Panc1 (cell line): ENCODE measurements around the gene GEMIN4. TPM values are rescaled to one million over a fixed set of nuclear protein-coding genes. Genes with fewer than 3 reads are reported as not detected.

ENCODE experiments used
- ATAC-seq: fragments of 200-7000 bp; cut with Tn5 transposase; 2 replicates; pipeline ENCODE4 v1.9.1; 2020; ENCODE audit warnings: mild to moderate bottlenecking, moderate library complexity
- BruUV-seq: library from RNA; stranded (reverse); fragments of 400-500 nt; replicated peaks from 2 replicates; lab custom pipeline; 2021; lab: Mats Ljungman, UMichigan
- CTCF ChIA-PET: fragments of 300-600 bp; sonication (Branson Sonifier 250); formaldehyde crosslinking; loops from one replicate; lab custom pipeline; 2022; ENCODE audit warnings: antibody characterized with exemption; lab: Charles Lee
- POLR2A ChIA-PET: fragments of 300-600 bp; sonication (Branson Sonifier 250); formaldehyde crosslinking; loops from one replicate; lab custom pipeline; 2022; ENCODE audit warnings: antibody characterized with exemption; lab: Charles Lee
- DNase-seq: peaks from one replicate; pipeline ENCODE4 v3.0.0-alpha.2; 2010; ENCODE audit warnings: low read depth, low spot score
- H3K27ac ChIP-seq: 2 replicates; pipeline ENCODE4 v1.5.1; 2011; ENCODE audit warnings: mild to moderate bottlenecking, low read length, inconsistent platforms
- H3K27me3 ChIP-seq: fragments of 200-500 bp; sonication (Bioruptor generic); 2 replicates; pipeline ENCODE4 v1.6.0; 2014; ENCODE audit warnings: low read length, inconsistent platforms; ENCODE audit not compliant: control insufficient read depth, insufficient read depth
- H3K36me3 ChIP-seq: fragments of 200-500 bp; sonication (Bioruptor generic); 2 replicates; pipeline ENCODE4 v1.5.1; 2014; ENCODE audit warnings: inconsistent platforms, mild to moderate bottlenecking, low read length, moderate library complexity; ENCODE audit not compliant: control insufficient read depth, insufficient read depth
- H3K4me1 ChIP-seq: 2 replicates; pipeline ENCODE4 v1.5.1; 2011; ENCODE audit warnings: inconsistent platforms, mild to moderate bottlenecking, low read length, moderate library complexity; ENCODE audit not compliant: control insufficient read depth, insufficient read depth
- H3K4me3 ChIP-seq, 2 experiments: 2 replicates each; pipeline ENCODE4 v1.5.1; 2011 to 2012; ENCODE audit warnings: low read depth in 2 of 2, low read length in 2 of 2, mild to moderate bottlenecking in 2 of 2, inconsistent platforms in 1 of 2, moderate library complexity in 1 of 2
- H3K9me3 ChIP-seq: fragments of 200-500 bp; sonication (Bioruptor generic); 2 replicates; pipeline ENCODE4 v1.5.1; 2014; ENCODE audit warnings: low read depth, mild to moderate bottlenecking, inconsistent platforms, low read length, moderate library complexity; ENCODE audit not compliant: control insufficient read depth, insufficient read depth
- POLR2AphosphoS5 ChIP-seq: IDR thresholded peaks from 2 replicates; pipeline ENCODE4 v1.6.1; 2012; ENCODE audit warnings: mild to moderate bottlenecking, low read depth, low read length, moderate library complexity
- SIN3A ChIP-seq: IDR thresholded peaks from 2 replicates; pipeline ENCODE4 v1.6.1; 2012; ENCODE audit warnings: low read depth, mild to moderate bottlenecking, low read length, moderate library complexity, borderline replicate concordance; ENCODE audit not compliant: insufficient read depth
- TCF7L2 ChIP-seq: IDR thresholded peaks from 2 replicates; pipeline ENCODE4 v1.6.1; 2011; ENCODE audit warnings: mild to moderate bottlenecking, low read depth, low read length, inconsistent platforms
- in situ Hi-C: cut with HindIII; loops from 2 replicates; pipeline ENCODE4 v1.10.0; 2016; ENCODE audit warnings: low sequenced_read_pairs, low pct_unique_long_range_greater_than_20kb
- intact Hi-C: fragments of 100-400 bp; cut with micrococcal nuclease; formaldehyde crosslinking; loops from one replicate; pipeline ENCODE4 v1.10.0; 2022; ENCODE audit not compliant: unreplicated experiment
- total RNA-seq: library from RNA; stranded (reverse); gene quantifications from one replicate; pipeline ENCODE4 v1.2.1, GENCODE V29; 2021; ENCODE audit not compliant: unreplicated experiment
- TF ChIP-seq, protein P1 (sequence below), 2 experiments: IDR thresholded peaks; 2 replicates each; pipeline ENCODE4 v1.6.1; 2011 to 2012; ENCODE audit warnings: low read depth in 2 of 2, control low read depth in 1 of 2, low read length in 1 of 2, mild to moderate bottlenecking in 1 of 2, moderate library complexity in 1 of 2; ENCODE audit not compliant: insufficient read depth in 1 of 2
- TF ChIP-seq, protein P2 (sequence below): fragments of 450-650 bp; IDR thresholded peaks from 2 replicates; pipeline ENCODE4 v1.5.1; 2017; ENCODE audit warnings: mild to moderate bottlenecking

The GEMIN4 gene
- total RNA-seq, 1 experiment from 2014 or later: 34.9 TPM

DNA sequence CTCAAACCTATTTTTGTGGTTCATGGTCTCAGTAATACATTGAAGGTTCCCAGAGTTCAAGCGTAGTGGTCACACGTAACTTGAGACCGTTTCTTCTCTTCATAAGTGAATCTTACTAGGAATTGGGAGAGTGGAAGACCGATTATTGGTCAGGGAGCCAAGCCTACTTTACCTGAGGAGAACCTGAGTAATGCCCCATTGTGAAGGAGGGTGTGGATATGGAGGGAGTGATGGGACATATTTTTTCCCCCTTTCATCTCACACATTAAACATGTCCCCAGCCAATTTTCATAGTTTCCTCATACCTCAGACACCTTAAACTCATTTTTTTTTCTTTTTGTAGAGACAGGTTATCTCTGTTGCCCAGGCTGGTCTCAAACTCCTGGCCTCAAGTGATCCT lies 8.9 kb downstream of the GEMIN4 start:
- in situ Hi-C loops: no loop called here
- Histone ChIP-seq H3K9me3 (no peaks in the 10 kb centered on the region), H3K27me3 (no peaks in the 10 kb centered on the region), H3K27ac (no peak overlapping the region), H3K4me3 (no peak overlapping the region), H3K36me3 (peaks cover 6% of the 10 kb centered on the region), H3K4me1 (no peaks in the 10 kb centered on the region)
- ATAC-seq: no peak
- ChIA-PET CTCF (no interaction called here), POLR2A (no interaction called here)
- no peak for DNase-seq
- intact Hi-C loops: no loop called here
- BruUV-seq: no TSS peak
- TF ChIP-seq TCF7L2 (no peak), SIN3A (no peak), POLR2AphosphoS5 (no peak; the same call in 1 of the 2 replicates)
- TF ChIP-seq, protein P1, sequence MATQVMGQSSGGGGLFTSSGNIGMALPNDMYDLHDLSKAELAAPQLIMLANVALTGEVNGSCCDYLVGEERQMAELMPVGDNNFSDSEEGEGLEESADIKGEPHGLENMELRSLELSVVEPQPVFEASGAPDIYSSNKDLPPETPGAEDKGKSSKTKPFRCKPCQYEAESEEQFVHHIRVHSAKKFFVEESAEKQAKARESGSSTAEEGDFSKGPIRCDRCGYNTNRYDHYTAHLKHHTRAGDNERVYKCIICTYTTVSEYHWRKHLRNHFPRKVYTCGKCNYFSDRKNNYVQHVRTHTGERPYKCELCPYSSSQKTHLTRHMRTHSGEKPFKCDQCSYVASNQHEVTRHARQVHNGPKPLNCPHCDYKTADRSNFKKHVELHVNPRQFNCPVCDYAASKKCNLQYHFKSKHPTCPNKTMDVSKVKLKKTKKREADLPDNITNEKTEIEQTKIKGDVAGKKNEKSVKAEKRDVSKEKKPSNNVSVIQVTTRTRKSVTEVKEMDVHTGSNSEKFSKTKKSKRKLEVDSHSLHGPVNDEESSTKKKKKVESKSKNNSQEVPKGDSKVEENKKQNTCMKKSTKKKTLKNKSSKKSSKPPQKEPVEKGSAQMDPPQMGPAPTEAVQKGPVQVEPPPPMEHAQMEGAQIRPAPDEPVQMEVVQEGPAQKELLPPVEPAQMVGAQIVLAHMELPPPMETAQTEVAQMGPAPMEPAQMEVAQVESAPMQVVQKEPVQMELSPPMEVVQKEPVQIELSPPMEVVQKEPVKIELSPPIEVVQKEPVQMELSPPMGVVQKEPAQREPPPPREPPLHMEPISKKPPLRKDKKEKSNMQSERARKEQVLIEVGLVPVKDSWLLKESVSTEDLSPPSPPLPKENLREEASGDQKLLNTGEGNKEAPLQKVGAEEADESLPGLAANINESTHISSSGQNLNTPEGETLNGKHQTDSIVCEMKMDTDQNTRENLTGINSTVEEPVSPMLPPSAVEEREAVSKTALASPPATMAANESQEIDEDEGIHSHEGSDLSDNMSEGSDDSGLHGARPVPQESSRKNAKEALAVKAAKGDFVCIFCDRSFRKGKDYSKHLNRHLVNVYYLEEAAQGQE (IDR thresholded peaks at IDR 0.05; ENCODE audit: insufficient read depth in 1 of 2, low read depth in 2 of 2, low read length in 1 of 2): no peak

DNA sequence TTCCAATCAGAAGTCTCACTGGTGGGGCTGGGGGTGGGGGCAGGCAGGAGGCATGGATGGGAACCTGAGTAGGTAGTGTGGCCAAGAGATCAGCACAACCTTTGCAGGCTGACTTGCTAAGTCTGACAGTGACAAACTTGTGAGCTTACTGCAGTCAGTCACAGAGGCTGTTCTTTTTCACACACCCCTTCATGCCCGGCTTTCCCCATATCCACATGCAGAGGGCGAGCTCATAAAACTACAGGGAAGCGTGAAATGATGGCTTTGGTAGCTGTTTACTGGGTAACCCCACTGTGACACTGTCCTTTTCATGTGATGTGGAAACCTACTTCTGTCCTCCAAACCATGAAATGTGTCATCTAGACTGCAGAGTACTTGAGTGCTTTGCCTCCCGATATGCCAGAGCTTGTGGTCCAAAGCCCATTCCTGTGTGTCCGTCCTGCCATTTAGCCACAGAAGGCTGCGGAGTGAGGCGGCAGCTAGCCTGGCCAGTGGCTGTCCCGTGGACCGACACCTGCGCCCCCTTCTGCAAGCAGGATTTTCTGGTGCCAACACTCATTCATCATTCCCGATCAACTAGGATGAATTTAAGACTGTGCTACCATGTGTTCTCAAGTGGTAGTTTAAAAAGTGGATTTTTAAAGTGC lies 9.8 kb downstream of the GEMIN4 start:
- TSS peak; percentile 58 for BruUV-seq
- H3K27ac ChIP-seq: no peak overlapping the region
- peaks cover 6% of the 10 kb centered on the region for H3K36me3 ChIP-seq
- CTCF ChIA-PET: no interaction called here
- DNase-seq: no peak
- ATAC-seq: 0 out of 2 replicates have a peak, but pooled peaks have one; percentile 13
- no peak overlapping the region for H3K4me3 ChIP-seq
- H3K4me1 ChIP-seq: no peaks in the 10 kb centered on the region
- in situ Hi-C loops: no loop called here
- TF ChIP-seq SIN3A: no peak
- peak; percentile 28 for TF ChIP-seq POLR2AphosphoS5
- H3K9me3 ChIP-seq: no peaks in the 10 kb centered on the region
- intact Hi-C loops: no loop called here
- POLR2A ChIA-PET: no interaction called here
- H3K27me3 ChIP-seq: no peaks in the 10 kb centered on the region

DNA sequence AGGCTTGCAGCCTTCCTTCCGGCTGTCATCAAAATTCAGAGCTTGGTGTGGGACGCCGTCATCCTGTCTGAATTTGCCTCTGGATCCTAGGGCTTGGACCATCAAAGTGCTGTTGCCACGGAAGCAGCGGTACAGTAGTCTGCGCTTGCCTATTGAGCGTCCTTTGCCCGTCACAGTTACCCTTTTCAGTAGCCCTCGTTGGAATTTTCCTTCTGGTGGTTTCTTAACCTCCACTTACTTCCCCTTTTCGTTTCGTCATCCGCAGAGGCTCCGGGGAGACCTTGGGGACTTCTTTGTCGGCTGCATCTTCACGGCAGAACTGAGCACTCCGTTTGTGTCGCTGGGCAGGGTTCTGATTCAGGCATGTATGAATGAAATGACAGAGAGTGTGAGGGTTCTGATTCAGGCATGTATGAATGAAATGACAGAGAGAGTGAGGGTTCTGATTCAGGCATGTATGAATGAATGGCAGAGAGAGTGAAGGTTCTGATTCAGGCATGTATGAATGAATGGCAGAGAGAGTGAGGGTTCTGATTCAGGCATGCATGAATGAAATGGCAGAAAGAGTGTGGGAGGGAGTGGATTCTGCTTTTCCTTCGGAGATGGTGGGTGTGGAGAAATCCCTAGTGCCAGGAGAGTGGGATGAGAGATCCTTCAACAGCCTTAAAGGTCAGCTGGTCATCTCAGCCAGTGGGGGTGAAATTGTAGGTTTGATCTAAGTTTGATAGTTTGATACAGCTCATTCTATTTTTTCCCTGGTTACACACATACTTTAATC lies 11.6 kb downstream of the GEMIN4 start:
- BruUV-seq: no TSS peak
- TF ChIP-seq, protein P2, sequence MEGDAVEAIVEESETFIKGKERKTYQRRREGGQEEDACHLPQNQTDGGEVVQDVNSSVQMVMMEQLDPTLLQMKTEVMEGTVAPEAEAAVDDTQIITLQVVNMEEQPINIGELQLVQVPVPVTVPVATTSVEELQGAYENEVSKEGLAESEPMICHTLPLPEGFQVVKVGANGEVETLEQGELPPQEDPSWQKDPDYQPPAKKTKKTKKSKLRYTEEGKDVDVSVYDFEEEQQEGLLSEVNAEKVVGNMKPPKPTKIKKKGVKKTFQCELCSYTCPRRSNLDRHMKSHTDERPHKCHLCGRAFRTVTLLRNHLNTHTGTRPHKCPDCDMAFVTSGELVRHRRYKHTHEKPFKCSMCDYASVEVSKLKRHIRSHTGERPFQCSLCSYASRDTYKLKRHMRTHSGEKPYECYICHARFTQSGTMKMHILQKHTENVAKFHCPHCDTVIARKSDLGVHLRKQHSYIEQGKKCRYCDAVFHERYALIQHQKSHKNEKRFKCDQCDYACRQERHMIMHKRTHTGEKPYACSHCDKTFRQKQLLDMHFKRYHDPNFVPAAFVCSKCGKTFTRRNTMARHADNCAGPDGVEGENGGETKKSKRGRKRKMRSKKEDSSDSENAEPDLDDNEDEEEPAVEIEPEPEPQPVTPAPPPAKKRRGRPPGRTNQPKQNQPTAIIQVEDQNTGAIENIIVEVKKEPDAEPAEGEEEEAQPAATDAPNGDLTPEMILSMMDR: no peak
- TF ChIP-seq POLR2AphosphoS5 (no peak), SIN3A (no peak), TCF7L2 (no peak)
- TF ChIP-seq, protein P1 (IDR thresholded peaks at IDR 0.05; ENCODE audit: insufficient read depth in 1 of 2, low read depth in 2 of 2, low read length in 1 of 2): no peak

More for the DNA sequence above, 11.6 kb downstream of the GEMIN4 start:
- POLR2A ChIA-PET: no interaction called here
- Histone ChIP-seq H3K27ac (no peak overlapping the region), H3K36me3 (no peaks in the 10 kb centered on the region; the same call in none of the 2 replicates), H3K27me3 (no peaks in the 10 kb centered on the region), H3K4me1 (no peaks in the 10 kb centered on the region), H3K4me3 (no peak overlapping the region), H3K9me3 (no peaks in the 10 kb centered on the region)
- intact Hi-C loops (no loop called here), in situ Hi-C loops (no loop called here)
- CTCF ChIA-PET: no interaction called here
- DNase-seq: no peak
- ATAC-seq: no peak
